ENCODE measurements around the gene IQSEC1.

- TF ChIP-seq, protein P1, sequence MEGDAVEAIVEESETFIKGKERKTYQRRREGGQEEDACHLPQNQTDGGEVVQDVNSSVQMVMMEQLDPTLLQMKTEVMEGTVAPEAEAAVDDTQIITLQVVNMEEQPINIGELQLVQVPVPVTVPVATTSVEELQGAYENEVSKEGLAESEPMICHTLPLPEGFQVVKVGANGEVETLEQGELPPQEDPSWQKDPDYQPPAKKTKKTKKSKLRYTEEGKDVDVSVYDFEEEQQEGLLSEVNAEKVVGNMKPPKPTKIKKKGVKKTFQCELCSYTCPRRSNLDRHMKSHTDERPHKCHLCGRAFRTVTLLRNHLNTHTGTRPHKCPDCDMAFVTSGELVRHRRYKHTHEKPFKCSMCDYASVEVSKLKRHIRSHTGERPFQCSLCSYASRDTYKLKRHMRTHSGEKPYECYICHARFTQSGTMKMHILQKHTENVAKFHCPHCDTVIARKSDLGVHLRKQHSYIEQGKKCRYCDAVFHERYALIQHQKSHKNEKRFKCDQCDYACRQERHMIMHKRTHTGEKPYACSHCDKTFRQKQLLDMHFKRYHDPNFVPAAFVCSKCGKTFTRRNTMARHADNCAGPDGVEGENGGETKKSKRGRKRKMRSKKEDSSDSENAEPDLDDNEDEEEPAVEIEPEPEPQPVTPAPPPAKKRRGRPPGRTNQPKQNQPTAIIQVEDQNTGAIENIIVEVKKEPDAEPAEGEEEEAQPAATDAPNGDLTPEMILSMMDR (IDR thresholded peaks at IDR 0.05) = no peak
- TF ChIP-seq POLR2A (IDR thresholded peaks at IDR 0.05; ENCODE audit: low read depth) (no peak), EP300 (IDR thresholded peaks at IDR 0.05) (no peak), POLR2AphosphoS5 (IDR thresholded peaks at IDR 0.05) (no peak)
Measured at GRCh38 chr3:12859840-12860239, 213.4 kb downstream of the IQSEC1 start.
